NCI-H1092 treated with DMSO at 0.1 percent for 48 hours (cell line): ENCODE results near the gene ASS1.

Source experiments
- DNase-seq: peaks from one replicate; lab custom pipeline; 2025; lab: John Stamatoyannopoulos, UW

The ASS1 gene

DNA sequence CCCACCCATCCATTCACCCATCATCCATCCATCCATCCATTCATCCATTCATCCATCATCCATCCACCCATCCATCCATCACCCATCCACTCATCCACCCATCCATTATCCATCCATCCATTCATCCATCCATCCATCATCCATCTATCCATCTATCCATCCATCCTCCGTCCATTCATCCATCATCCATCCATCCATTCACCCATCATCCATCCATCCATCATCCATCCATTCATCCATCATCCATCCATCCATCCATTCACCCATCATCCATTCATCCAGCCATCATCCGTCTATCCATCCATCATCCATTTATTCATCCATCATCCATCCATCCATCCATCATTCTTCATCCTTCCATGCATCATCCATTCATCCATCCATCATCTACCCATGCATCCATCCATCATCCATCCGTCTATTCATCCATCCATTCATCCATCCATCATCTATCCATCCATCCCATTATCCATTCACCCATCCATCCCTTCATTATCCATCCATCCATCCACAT, 10.1 kb downstream of the ASS1 start:
- no peak for DNase-seq

DNA sequence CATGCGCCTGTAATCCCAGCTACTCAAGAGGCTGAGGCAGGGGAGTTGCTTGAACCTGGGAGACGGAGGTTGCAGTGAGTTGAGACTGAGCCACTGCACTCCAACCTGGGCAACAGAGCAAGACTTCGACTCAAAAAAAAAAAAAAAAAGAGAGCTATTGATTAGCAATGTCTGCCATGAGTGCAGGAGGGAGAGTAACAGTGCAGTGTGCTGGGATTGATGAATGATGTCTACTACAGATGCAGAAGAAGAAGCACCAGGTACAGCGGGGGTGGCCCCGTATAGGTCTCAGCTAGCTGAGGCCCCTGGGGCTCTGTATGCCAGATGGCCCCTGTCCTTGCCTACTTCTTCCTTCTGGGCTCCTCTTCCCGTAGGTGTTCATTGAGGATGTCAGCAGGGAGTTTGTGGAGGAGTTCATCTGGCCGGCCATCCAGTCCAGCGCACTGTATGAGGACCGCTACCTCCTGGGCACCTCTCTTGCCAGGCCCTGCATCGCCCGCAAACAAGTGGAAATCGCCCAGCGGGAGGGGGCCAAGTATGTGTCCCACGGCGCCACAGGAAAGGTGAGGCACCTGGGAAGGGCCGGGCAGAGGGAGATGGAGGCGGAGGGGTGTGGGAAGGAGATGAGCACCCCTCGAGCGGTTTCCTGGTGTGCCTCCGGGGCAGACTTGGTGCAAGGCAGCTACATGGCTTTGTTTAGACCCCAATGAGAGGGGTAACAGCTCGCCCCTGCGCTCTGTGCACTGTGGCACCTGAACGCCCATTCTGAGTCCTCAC, 13.5 kb downstream of the ASS1 start:
- DNase-seq, result no peak

DNA sequence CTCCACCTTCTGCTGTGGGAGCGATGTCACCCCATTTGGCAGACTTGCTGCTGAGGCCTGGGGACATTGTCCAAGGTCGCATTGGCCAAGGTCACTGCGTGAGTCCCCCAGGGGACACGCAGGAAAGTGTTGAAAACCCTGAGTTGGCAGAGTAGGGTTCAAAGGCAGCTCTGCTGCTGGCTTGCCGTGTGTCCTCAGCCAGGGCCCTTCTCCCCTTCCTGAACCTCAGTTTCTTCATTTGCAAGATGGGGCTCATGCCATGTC, 14.0 kb downstream of the ASS1 start:
- no peak for DNase-seq

DNA sequence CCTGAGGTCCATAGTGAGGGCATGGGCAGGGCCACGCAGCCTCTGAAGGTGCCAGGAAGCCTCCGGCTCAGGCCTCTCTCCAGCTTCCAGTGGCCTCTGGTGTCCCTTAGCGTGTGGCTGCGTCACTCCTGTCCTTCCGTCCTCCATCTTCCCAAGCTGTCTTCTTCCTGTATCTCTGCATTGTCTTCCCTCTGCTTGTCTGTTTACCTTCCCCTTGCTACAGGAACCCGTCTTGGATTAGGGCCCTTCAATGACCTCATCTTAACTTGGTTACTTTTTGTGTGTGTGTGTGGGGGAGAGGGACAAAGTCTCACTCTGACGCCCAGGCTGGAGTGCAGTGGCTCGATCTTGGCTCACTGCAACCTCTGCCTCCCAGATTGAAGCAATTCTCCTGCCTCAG, 14.4 kb downstream of the ASS1 start:
- no peak for DNase-seq

DNA sequence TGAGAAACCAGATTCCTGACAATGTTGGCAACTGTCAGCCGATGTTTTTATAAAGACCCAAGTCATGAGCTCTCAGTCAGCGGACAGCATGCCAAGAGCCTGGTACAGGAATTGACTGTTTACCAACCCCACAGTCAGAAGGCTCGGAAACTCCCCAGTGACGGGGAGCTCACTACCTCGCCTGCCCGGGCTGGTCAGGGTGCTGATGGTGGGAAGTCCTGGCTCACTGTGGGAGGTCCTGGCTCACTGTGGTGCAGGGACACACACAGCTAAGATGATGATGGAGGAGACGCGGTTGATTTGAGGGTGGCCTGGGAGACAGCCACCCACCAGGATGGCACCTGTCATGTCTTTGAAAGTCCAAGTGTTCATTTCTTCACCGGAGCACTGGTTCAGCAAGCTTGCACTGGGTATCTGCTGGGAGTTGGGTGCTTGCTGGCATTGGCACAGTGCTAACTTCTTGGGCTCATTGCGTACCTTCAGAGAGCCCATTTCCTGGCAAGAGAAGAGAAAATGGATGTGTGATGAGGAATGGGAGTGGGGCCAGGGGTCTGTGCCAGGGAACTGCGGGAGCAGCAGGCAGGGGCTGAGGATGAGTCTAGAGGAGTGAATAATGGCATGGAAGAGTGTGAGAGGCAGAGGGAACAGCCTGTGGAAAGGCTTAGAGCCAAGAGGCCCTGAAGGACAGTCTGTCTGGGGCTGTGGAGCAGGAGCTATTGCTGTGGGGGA, 15.3 kb downstream of the ASS1 start:
- no peak for DNase-seq

DNA sequence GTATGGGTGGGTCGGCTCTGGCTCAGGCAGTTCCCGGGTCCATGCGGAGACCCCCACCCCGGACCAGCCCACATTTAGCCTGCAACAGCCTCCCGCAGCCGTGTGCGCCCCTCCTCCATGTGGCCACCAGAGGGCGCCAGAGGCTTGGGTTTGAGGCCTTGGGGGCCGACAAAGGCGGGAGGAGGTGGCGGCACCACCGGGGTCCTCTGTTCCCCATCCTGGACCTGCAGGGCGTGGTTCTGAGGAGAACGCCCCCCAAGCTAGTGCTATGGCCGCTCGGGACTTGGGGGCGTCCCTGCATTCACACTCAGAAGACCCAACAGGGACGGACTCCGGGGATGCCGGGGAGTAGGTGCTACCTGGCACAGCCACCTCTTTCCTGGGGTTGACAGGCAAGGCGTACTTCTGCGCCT, 16.5 kb downstream of the ASS1 start:
- peak; percentile 41 for DNase-seq

DNA sequence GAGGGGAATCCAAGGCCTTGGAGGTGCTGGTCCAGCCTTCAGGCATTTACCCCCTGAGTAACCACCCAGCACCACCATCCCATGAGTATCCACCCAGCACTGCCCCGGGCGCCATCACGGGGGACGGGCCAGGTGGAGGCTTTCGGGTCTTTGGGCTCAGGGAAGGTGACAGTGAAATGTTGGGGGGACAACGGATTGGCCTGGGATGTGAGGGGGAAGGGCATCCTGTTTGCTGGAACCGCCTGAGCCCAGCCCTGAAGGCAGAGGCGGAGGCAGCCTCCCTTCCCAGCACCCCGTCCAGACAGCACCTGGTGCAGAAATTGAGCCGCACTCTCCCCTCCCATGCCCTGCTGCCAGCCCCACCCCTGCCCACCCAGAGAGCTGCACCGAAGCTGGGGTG, 17.0 kb downstream of the ASS1 start:
- DNase-seq, result no peak

DNA sequence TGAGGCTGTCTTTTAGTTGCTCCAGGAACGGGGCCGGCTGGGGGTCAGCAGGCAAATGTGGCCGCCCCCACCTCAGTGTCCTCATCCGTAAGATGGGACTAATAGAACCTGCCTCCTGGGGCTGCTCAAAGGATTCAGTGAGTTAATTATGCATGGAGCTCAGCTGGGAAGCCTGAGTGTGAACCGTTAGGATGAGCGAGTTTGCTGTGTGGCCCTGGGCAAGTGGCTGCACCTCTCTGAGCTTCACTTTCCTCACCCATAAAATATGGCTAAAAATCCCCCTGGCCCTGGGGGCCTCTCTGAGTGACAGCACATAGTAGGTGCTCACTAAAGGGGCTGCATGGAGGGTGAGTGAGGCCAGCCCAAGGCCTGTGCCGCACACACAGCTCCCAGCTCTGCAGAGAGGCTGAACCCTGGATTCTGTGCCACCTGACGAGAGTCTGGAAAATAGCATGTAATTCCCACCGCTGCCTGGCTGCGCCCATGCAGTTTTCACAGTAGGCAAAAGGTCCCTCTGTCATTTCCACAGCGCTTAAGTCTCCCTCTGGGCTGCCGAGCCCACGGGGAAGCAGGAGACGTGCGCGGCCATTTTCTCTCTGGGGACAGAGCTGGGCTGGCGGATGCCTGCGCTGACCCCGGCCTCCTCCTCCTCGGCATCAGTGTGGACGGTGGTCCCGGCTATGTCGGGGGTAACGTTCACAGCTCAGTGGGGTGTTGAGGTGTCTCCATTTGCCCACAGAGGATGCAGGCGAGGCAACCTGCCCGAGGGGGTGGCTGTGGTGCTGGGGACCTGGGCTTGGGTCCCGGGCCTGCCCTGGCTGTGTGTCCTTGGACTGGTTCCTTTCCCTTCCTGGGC, 18.2 kb downstream of the ASS1 start:
- DNase-seq, result no peak

DNA sequence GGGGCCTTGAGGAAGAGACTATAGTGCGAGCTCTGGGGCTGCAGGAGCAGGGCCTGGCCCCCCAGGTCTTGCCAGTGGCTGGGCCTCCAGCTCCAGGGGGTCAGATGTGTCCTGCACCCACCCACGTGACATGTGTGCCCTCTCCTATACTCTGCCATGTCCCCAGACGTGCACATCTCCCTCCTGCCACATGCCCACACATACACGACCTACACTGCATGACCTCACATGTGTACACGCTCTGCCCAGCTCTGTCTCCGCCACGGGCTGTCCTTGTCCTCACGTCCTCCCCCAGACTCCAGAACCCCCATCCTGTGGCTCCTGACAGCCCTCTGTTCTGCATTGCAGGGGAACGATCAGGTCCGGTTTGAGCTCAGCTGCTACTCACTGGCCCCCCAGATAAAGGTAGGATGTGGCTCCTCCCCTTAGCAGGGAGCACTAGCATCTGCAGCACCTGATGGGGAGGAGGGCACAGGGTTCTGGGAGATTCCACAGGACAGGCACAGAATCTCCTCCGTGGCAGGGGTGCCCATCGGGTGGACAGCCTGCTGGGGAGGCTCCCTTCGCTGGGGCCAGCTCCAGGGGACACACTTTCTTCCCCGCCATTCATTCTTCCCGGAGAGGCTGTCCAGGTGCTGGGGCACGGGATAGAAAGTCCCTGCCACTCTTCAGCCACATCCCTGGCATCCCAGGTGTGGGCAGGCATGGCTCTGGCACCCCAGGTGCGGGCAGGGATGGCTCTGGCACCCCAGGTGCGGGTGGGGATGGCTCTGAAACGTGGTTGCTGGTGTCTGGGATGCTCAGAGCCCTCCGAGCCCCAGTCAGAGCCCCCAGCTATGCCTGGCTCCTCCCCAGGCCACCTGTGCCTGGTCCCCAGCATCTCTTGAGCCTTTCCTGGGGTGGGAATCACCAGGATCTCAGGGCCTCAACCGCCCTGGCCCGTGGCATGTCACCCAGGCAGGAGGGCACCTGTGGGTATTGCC, 19.3 kb downstream of the ASS1 start:
- no peak for DNase-seq

DNA sequence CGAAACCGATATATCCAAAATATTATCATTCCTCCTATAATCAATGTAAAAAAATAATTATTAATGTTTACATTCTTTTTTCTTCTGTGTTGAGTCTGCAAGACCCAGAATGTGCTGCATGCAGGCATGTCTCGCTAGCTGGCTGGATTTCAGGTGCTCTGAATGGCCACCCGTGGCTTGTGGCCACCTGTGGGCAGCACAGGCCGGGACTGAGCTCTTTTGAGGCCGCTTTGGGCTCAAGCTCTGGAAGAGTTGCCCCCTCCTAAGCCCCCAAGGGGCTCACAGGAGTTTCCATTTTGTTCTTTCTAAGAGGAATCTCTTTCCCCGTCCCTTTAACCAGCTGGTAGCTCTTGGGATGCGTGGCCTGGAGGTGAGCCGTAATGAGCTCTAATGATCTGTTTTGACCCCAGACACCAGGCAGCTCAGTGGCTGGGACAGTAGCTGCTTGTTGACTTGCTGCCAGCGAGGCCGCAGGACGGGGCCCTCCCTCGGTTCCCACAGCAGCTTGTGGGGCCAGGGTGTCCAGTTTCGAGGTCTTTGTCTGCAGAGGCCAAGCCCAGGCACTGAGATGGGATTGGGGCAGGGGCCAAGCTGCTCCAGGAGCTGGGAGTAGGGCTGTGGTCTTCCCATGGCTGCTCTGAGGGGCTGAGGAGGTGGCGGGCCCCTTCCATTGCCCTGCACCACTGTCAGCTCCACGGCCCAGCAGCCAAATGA, 20.8 kb downstream of the ASS1 start:
- no peak for DNase-seq

DNA sequence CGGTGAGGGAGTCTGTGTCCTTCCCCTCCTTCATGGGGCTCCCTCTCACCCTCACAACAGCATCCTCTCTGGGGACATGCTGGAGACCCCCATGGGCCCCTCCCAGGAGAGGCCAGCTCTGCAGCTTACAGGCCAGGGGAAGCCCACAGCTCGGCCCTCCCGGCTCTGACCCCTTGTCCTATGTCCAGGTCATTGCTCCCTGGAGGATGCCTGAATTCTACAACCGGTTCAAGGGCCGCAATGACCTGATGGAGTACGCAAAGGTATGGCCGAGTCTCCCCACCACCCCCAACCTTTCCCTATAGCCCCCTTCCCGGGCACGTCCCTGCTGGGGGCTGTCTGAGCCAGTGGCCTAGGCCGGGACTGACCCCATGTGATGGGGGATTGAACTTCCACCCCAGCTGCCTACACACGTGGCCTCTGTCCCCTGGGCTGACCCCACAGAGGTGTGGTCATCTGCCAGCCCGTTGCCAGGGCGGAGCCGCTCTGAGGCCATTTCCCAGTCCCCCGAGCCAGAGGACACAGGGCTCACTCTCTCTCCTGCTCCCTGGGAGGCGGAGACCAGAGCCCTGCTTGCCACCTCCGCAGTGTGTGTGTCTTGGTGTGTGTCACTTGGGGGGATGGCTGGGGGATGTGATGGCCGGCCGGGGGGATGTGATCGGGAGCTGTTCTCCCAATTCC, 21.9 kb downstream of the ASS1 start:
- peak; percentile 26 for DNase-seq

DNA sequence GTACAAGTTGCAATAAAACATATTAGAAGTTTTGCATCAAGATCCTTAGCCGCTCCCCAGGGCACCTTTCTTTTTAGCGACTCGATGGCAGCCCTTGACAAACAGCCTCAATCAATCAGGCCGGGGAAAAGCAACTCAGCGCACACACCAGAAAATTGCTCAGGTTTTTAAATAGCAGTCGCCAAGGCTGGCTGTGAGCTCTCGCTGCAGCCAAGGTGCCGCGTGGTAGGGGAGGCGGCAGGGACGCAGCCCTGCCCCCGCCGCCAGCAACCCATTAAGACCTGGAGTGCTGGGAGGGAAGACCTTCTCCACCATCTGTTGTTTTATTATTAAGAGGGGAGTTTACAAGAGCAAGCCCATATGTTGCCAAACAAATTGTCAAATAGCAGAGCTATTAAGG, 22.6 kb downstream of the ASS1 start:
- peak; percentile 80 for DNase-seq

DNA sequence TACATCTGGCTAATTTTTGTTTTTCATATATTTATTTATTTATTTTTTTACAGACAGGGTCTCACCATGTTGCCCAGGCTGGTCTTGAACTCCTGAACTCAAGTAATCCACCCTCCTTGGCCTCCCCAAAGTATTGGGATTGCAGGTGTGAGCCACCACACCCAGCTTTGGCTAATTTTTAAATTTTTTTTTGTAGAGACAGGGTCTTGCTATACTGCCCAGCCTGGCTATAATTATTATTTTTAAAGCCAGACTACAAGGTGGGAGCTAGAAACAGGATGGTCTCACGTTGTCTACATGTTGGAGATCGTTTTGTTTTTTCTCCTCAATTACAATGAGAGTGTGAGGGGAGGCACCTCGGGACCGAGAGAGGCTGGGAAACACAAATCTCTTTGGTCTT, 23.8 kb downstream of the ASS1 start:
- DNase-seq, result no peak

DNA sequence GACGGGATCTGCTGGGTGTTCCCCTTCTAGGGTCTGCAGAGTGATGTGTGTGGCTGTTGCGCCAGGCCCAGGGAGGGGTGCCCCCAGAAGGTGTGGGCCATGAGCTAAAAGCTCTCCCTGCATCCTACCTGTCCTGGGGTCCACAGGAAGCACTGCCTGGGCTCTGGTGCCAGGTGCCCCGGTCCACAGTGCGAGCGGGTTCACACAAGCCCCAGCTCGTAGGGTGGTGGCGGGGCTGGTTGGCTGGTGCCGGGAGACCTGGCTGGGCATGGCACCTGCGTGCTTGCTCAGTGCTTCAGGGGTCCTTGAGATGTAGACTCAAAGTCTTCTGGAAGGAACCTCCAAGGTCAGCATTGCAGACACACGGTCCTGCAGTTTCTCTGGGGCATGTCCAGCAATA, 25.5 kb downstream of the ASS1 start:
- DNase-seq, result no peak

DNA sequence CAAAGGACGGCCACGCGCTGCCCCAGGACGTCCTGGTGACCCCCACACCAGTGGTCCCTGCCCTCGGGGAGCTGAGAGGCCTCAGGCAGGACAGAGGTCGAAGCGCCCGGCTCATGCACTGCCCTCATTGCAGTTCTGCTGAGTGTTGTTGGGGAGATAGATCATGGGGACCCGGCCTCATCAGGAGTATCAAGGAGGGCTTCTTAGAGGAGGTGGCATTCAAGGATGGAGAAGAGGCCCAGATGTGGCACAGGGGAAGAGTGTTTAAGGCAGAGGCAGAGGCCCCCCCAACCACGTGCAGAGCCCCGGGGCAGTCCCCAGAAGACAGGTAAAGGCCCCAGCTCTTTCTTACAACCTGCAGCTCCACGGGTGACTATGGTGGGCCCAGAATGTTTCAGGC, 26.2 kb downstream of the ASS1 start:
- no peak for DNase-seq

DNA sequence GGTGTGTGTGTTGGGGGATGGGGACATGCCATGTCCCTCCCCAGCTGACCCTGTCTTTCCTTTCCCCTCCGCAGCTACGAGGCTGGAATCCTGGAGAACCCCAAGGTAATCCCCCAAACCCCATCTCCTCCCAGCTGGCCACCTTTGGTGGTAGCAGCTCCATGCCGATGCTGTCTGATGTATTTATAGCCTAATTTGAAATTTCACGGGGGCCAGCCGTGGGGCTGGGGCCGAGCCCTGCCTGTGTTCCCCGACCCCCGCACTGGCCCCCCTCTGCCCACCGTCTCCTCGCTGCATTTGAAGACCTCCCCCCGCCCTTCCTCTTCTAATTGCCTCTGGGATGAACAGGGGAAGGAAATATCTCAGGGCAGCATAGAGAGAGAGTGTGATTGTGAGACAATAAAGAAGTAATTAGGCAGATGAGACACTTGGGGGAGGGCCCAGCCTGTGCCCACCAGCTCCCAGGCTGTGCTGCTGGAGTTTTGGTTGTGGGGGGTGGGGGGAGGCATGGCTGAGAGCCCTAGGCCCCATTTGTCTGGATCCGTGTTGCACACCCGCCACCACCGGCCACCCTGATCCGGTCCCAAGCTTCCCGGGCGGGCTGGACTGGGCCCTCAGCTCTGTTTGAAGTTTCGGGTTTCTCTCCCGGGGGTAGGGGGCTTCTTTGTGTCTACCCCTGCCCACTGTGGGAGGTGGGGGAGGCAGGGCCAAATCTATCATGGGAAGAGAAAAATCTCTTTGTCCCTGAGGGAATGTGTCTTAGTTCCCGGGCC, 26.8 kb downstream of the ASS1 start:
- no peak for DNase-seq

DNA sequence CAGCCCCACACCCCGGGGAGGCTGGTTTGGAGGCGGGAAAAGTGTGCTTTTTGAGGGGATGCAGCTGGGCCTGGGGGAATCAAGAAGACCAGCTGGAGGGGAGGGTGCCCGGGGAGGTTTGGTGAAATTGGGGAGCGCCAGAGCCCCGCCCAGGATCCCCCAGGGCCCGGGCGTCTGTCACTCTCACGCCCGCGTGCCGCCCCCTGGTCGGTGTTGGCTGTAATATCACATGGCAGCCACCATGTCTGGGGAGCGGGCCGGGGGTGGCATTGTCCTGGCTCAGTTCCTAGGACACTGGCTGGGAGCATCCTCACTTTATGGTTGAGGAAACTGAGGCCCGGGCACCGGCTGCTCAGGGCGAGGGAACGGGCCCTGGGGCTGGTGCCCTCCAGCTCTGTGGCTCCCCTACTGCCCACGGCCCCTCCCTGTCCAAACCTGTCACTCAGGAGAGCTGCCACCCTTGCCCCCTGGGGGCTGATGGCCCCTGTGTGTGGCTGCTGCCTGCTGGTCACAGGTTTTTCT, 27.5 kb downstream of the ASS1 start:
- no peak for DNase-seq

DNA sequence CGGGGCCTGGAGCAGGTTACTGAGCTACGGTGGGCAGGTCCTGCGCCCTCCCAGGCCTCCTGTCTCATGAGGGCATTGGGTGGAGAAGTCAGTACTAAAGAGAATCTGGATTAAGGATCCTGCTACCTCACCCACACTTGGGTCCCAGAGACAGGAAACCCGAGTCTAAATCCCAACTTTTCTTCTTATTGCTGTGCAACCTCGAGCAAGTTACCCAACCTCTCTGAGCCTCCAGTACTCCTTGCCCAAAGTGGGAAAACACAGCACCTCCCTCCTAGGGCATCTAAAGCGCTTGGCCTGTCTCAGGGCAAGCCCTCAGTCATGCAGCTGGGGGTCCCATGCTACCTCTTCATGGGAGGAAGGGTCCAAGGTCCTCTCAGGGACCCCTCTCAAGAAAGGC, 28.2 kb downstream of the ASS1 start:
- DNase-seq, result no peak

DNA sequence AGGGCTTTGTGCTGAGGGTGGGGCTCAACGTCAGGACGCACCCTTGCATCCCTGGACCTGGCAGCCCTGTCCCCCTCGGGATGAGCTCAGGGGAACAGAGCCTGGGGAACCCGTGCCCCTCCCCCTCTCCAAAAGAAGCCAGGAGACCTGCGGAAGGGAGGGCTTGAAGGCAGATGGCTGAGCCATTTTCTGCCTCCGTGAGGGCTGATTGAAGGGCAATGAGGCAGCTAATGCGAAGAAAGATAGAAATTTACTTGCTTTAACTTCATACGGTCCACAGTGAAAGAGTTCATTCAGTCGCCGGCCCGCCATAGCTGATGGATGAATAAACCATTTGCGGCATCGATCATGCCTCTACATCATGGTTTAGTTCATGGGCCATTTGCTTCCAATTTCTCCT, 28.8 kb downstream of the ASS1 start:
- DNase-seq, result no peak
